Urinary bladder (tissue), 4 donors: Measurements from ENCODE around the gene CDK5R1. TPM values are rescaled to one million over a fixed set of nuclear protein-coding genes. Genes with fewer than 3 reads are reported as not detected.

Experiments
- DNase-seq: peaks from one replicate; pipeline ENCODE4 v3.0.0-alpha.2; 2015; ENCODE audit errors: extremely low spot score
- H3K27ac ChIP-seq: one replicate; pipeline ENCODE4 v1.5.1; 2013; ENCODE audit warnings: low read depth, mild to moderate bottlenecking, moderate library complexity
- H3K36me3 ChIP-seq: one replicate; pipeline ENCODE4 v1.6.1; 2013; ENCODE audit warnings: mild to moderate bottlenecking, moderate library complexity; ENCODE audit not compliant: insufficient read depth
- H3K4me1 ChIP-seq: one replicate; pipeline ENCODE4 v1.6.1; 2013; ENCODE audit warnings: mild to moderate bottlenecking, moderate library complexity; ENCODE audit not compliant: insufficient read depth
- H3K4me3 ChIP-seq: one replicate; pipeline ENCODE4 v1.5.1; 2013; ENCODE audit warnings: low read depth, low read length
- WGBS: extraction: QIAGEN DNeasy Blood & Tissue Kit; methylation state at CpG from one replicate; pipeline ENCODE4 v1.1.7; 2013; 5-methylcytosine and 5-hydroxymethylcytosine counted together
- polyA plus RNA-seq: library from polyadenylated mRNA; stranded (reverse); fragments of 200-250 nt; gene quantifications from one replicate; pipeline ENCODE4 v1.2.3, GENCODE V29; 2013
- total RNA-seq: library from RNA; depleted of rRNA; stranded (reverse); fragments of >200 nt; gene quantifications from one replicate; pipeline ENCODE4 v1.2.3, GENCODE V29; 2014
- donor health status: healthy with polysubstance abuse.
- donor health status: healthy.

The CDK5R1 gene
- total and polyA plus RNA-seq, 2 donors, result 0.60 to 1.5 TPM

GRCh38 chr17:32458371-32458770 lies 28.4 kb upstream of the CDK5R1 start:
- H3K36me3 ChIP-seq, result peaks cover 4% of the 10 kb centered on the region
- H3K4me3 ChIP-seq, result no peak overlapping the region
- H3K4me1 ChIP-seq, result no peaks in the 10 kb centered on the region
- H3K27ac ChIP-seq, result no peak overlapping the region
- DNase-seq, result no peak

- DNase-seq, result no peak
- H3K27ac ChIP-seq, result no peak overlapping the region
- 93% methylated on average over 4 of the region's 4 CpGs for WGBS
- H3K4me3 ChIP-seq, result no peak overlapping the region
- peaks cover 8% of the 10 kb centered on the region for H3K36me3 ChIP-seq
- no peaks in the 10 kb centered on the region for H3K4me1 ChIP-seq
Measured at GRCh38 chr17:32460054-32460453, 26.7 kb upstream of the CDK5R1 start.

GRCh38 chr17:32461498-32461852 lies 25.3 kb upstream of the CDK5R1 start:
- H3K27ac ChIP-seq, result no peak overlapping the region
- no peak overlapping the region for H3K4me3 ChIP-seq
- DNase-seq, result no peak
- peaks cover 8% of the 10 kb centered on the region for H3K36me3 ChIP-seq
- WGBS, result 69% methylated on average over 4 of the region's 4 CpGs
- H3K4me1 ChIP-seq, result no peaks in the 10 kb centered on the region

- 82% methylated on average over 1 of the region's 1 CpG for WGBS
- H3K4me3 ChIP-seq, result no peak overlapping the region
- H3K4me1 ChIP-seq, result no peaks in the 10 kb centered on the region
- no peak for DNase-seq
- no peak overlapping the region for H3K27ac ChIP-seq
- H3K36me3 ChIP-seq, result peaks cover 8% of the 10 kb centered on the region
Measured at GRCh38 chr17:32461853-32462617, 24.8 kb upstream of the CDK5R1 start.

- H3K36me3 ChIP-seq, result peaks cover 4% of the 10 kb centered on the region
- 93% methylated on average over 3 of the region's 3 CpGs for WGBS
- DNase-seq, result no peak
- no peak overlapping the region for H3K27ac ChIP-seq
- no peaks in the 10 kb centered on the region for H3K4me1 ChIP-seq
- no peak overlapping the region for H3K4me3 ChIP-seq
Measured at GRCh38 chr17:32463304-32463703, 23.5 kb upstream of the CDK5R1 start.

- Histone ChIP-seq H3K4me3 (no peak overlapping the region), H3K4me1 (no peaks in the 10 kb centered on the region), H3K27ac (no peak overlapping the region), H3K36me3 (peaks cover 6% of the 10 kb centered on the region)
- no peak for DNase-seq
- 81% methylated on average over 1 of the region's 1 CpG for WGBS
Measured at GRCh38 chr17:32464374-32464773, 22.4 kb upstream of the CDK5R1 start.

- 97% methylated on average over 7 of the region's 7 CpGs for WGBS
- no peak for DNase-seq
- Histone ChIP-seq H3K36me3 (peaks cover 6% of the 10 kb centered on the region), H3K4me3 (no peak overlapping the region), H3K27ac (no peak overlapping the region), H3K4me1 (no peaks in the 10 kb centered on the region)
Measured at GRCh38 chr17:32467949-32468348, 18.8 kb upstream of the CDK5R1 start.

GRCh38 chr17:32470405-32471167 lies 16.2 kb upstream of the CDK5R1 start:
- 92% methylated on average over 6 of the region's 6 CpGs for WGBS
- Histone ChIP-seq H3K4me3 (no peak overlapping the region), H3K4me1 (no peaks in the 10 kb centered on the region), H3K36me3 (peaks cover 5% of the 10 kb centered on the region), H3K27ac (no peak overlapping the region)
- no peak for DNase-seq

GRCh38 chr17:32471652-32472051 lies 15.1 kb upstream of the CDK5R1 start:
- H3K4me3 ChIP-seq, result no peak overlapping the region
- WGBS, result 92% methylated on average over 4 of the region's 4 CpGs
- no peak overlapping the region for H3K27ac ChIP-seq
- peaks cover 5% of the 10 kb centered on the region for H3K36me3 ChIP-seq
- no peak for DNase-seq
- H3K4me1 ChIP-seq, result no peaks in the 10 kb centered on the region

GRCh38 chr17:32475258-32475657 lies 11.5 kb upstream of the CDK5R1 start:
- Histone ChIP-seq H3K36me3 (peaks cover 15% of the 10 kb centered on the region), H3K4me1 (no peaks in the 10 kb centered on the region), H3K4me3 (no peak overlapping the region), H3K27ac (no peak overlapping the region)
- WGBS, result 86% methylated on average over 3 of the region's 3 CpGs
- no peak for DNase-seq

- peaks cover 17% of the 10 kb centered on the region for H3K36me3 ChIP-seq
- H3K27ac ChIP-seq, result no peak overlapping the region
- WGBS, result 93% methylated on average over 8 of the region's 8 CpGs
- no peak overlapping the region for H3K4me3 ChIP-seq
- DNase-seq, result no peak
- H3K4me1 ChIP-seq, result no peaks in the 10 kb centered on the region
Measured at GRCh38 chr17:32477220-32477619, 9.6 kb upstream of the CDK5R1 start.

- Histone ChIP-seq H3K4me3 (no peak overlapping the region), H3K36me3 (peaks cover 14% of the 10 kb centered on the region), H3K4me1 (no peaks in the 10 kb centered on the region), H3K27ac (no peak overlapping the region)
- 87% methylated on average over 5 of the region's 5 CpGs for WGBS
- DNase-seq, result no peak
Measured at GRCh38 chr17:32479074-32479617, 7.6 kb upstream of the CDK5R1 start.

- Histone ChIP-seq H3K27ac (no peak overlapping the region), H3K4me3 (no peak overlapping the region), H3K36me3 (peaks cover 14% of the 10 kb centered on the region), H3K4me1 (no peaks in the 10 kb centered on the region)
- WGBS, result 78% methylated on average over 8 of the region's 8 CpGs
- DNase-seq, result no peak
Measured at GRCh38 chr17:32481193-32481592, 5.6 kb upstream of the CDK5R1 start.
